DMS 273 (cell line): ENCODE results near the gene EHMT1.

Experiments used
- DNase-seq: peaks from one replicate; lab custom pipeline; 2025; ENCODE audit not compliant: unreplicated experiment; lab: John Stamatoyannopoulos, UW

Gene EHMT1

GRCh38 chr9:137618105-137619067 lies at the start of gene EHMT1:
Gene EHMT1 (plus strand): TSS chr9:137619005. CDS start chr9:137619029, 24 bp downstream.
- peak; percentile 93 for DNase-seq

GRCh38 chr9:137569609-137570203 lies 49.1 kb upstream of the EHMT1 start:
- no peak for DNase-seq

- DNase-seq: no peak
These were observed 48.2 kb upstream of the EHMT1 start for GRCh38 chr9:137570566-137570965.

GRCh38 chr9:137574192-137574591 lies 44.6 kb upstream of the EHMT1 start:
- DNase-seq: no peak

- DNase-seq: no peak
These were observed 43.5 kb upstream of the EHMT1 start for GRCh38 chr9:137575364-137575715.

GRCh38 chr9:137575716-137576411 lies 42.9 kb upstream of the EHMT1 start:
- no peak for DNase-seq

- peak; percentile 97 for DNase-seq
These were observed 40.1 kb upstream of the EHMT1 start, which contains the start of gene DPH7 for GRCh38 chr9:137578518-137579258. Gene DPH7 (minus strand): TSS chr9:137578925. CDS start chr9:137578777, 148 bp downstream.

- no peak for DNase-seq
These were observed 39.6 kb upstream of the EHMT1 start for GRCh38 chr9:137579259-137579604.

- DNase-seq: no peak
These were observed 38.4 kb upstream of the EHMT1 start for GRCh38 chr9:137580209-137580953.

- DNase-seq: no peak
These were observed 37.9 kb upstream of the EHMT1 start for GRCh38 chr9:137580954-137581322.

- DNase-seq: no peak
These were observed 37.2 kb upstream of the EHMT1 start for GRCh38 chr9:137581361-137582285.

- DNase-seq: peak; percentile 69
These were observed 36.4 kb upstream of the EHMT1 start for GRCh38 chr9:137582286-137582860.

- DNase-seq: no peak
These were observed 35.5 kb upstream of the EHMT1 start for GRCh38 chr9:137583347-137583746.

GRCh38 chr9:137583957-137584356 lies 34.8 kb upstream of the EHMT1 start:
- DNase-seq: no peak

GRCh38 chr9:137586854-137587253 lies 32.0 kb upstream of the EHMT1 start:
- DNase-seq: no peak

GRCh38 chr9:137588311-137588710 lies 30.5 kb upstream of the EHMT1 start:
- no peak for DNase-seq

- no peak for DNase-seq
These were observed 29.9 kb upstream of the EHMT1 start for GRCh38 chr9:137588891-137589290.

- peak; percentile 43 for DNase-seq
These were observed 29.2 kb upstream of the EHMT1 start for GRCh38 chr9:137589441-137590122.

GRCh38 chr9:137590123-137590468 lies 28.7 kb upstream of the EHMT1 start:
- no peak for DNase-seq
